22Rv1 (cell line): ENCODE measurements around the gene BEGAIN.

Experiments
- H3K27ac ChIP-seq: fragments of 450-650 bp; 2 replicates; pipeline ENCODE4 v1.5.1; 2017
- CTCF ChIP-seq: fragments of 450-650 bp; IDR thresholded peaks from 2 replicates; pipeline ENCODE4 v1.5.1; 2017; ENCODE audit warnings: mild to moderate bottlenecking
- ZFX ChIP-seq: fragments of 450-650 bp; IDR thresholded peaks from 2 replicates; pipeline ENCODE4 v1.6.1; 2017; ENCODE audit warnings: antibody characterized with exemption, borderline replicate concordance

BEGAIN gene

DNA sequence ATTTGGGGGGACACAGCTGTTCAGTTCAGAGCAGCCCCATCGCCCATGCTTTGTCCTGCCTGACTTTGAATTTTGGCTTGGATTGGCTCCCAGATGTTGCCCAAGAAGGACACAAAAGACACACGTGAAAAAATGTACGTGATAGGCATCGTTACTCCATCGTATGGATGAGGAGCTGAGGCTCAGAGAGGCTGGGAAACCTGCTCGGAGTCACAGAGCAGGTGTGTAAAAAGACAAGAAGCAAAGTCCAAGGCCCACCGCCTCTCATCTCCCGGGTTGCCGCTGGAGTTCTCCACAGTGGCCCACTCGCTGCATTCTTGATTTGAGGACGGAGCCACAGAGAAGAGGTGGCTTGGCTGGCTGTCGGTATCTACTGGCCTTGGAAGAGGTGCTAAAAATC, 41.0 kb upstream of the BEGAIN start:
- no peak overlapping the region for H3K27ac ChIP-seq
- TF ChIP-seq CTCF (no peak), ZFX (no peak)

- H3K27ac ChIP-seq, result no peak overlapping the region
- TF ChIP-seq CTCF (no peak), ZFX (no peak)
Observed at GRCh38 chr14:100626614-100627013, 39.4 kb upstream of the BEGAIN start.

DNA sequence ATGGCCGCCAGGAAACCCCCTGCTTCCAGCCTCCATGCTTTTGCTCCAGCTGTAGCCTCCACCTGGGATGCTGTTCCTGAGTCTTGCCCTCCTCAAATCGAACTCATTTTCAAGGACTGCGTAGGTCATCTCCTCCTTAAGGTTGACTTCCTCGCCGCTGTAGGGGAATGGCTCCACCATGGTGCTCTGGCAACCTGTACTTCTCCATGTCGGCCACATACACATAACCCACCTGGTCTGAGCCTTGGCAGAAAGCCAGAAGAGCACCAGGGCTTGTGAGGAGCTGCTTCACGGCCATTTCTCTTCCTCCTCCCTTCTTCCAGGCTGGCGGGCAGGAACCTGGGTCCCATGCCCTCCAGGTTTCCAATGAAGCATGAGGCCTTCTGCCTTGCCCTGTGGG, 36.7 kb upstream of the BEGAIN start:
- TF ChIP-seq ZFX (no peak), CTCF (no peak)
- no peak overlapping the region for H3K27ac ChIP-seq

GRCh38 chr14:100623557-100623956, 36.3 kb upstream of the BEGAIN start:
- H3K27ac ChIP-seq, result no peak overlapping the region
- TF ChIP-seq ZFX (no peak), CTCF (no peak)

- TF ChIP-seq CTCF, result no peak
- TF ChIP-seq ZFX, result no peak
- no peak overlapping the region for H3K27ac ChIP-seq
Observed at GRCh38 chr14:100622708-100623485, 35.7 kb upstream of the BEGAIN start.

DNA sequence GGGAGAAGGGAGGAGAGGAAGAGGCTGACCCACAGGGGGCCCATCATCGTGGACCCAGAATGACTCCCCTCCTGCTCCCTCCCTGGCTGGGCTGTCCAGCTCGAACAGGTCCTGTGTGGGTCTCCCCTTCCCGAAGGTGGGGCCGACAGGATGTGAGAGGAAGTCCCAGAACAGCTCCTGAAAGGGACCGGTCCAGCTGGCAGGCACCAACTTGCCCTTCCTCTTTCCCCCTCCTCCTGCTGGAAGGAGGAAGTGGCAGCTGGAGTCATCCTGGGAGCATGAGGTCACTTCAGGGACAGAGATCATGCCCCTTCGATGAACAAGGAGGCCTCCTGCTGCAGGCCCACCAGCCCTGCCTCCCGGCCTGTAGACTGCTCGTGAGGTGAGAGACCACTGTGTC, 35.0 kb upstream of the BEGAIN start:
- H3K27ac ChIP-seq, result no peak overlapping the region
- TF ChIP-seq ZFX, result no peak
- no peak for TF ChIP-seq CTCF

DNA sequence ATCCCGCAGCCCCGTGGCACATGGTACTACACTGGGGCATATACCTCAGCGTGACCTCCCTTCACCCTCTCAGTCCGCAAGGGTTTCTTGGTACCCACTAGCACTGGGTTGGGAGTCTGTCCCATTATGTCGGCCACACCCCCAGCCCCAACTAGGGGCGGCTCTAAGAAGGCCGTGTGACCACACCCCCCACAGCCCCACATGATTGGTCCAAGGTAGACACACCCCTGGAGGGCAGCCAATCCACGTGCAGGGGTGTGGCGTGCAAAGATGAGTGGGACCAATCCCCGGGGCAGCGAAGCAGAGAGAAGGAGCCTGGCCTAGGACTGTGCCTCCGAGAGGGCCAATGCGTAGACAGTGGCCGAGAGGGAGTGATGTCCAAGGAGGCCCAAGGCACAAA, 34.6 kb upstream of the BEGAIN start:
- H3K27ac ChIP-seq, result no peak overlapping the region
- TF ChIP-seq ZFX (no peak), CTCF (no peak)
